IMR-90 (cell line): ENCODE results near the gene URB2.

Source experiments
- CTCF ChIP-seq: conservative IDR thresholded peaks from 2 replicates; pipeline ENCODE4 v1.5.1; 2012; ENCODE audit warnings: mild to moderate bottlenecking, low read depth, low read length, improper control_type of control experiment
- POLR2A ChIP-seq: IDR thresholded peaks from 2 replicates; pipeline ENCODE4 v1.6.1; 2012; ENCODE audit warnings: mild to moderate bottlenecking, low read depth, low read length

GRCh38 chr1:229582011-229582694 is 43.9 kb upstream of the URB2 start:
- TF ChIP-seq POLR2A (no peak), CTCF (no peak)
